HCT116 (cell line): ENCODE results near the gene EVC. TPM values are rescaled to one million over a fixed set of nuclear protein-coding genes. Genes with fewer than 3 reads are reported as not detected.

Source experiments
- ATAC-seq: fragments of 200-7000 bp; cut with Tn5 transposase; 2 replicates; pipeline ENCODE4 v1.9.1; 2020; ENCODE audit warnings: mild to moderate bottlenecking, moderate library complexity
- BruUV-seq: library from RNA; stranded (reverse); fragments of 400-500 nt; replicated peaks from 2 replicates; lab custom pipeline; 2021; lab: Mats Ljungman, UMichigan
- CTCF ChIA-PET: fragments of 300-600 bp; sonication (Branson Sonifier 250); formaldehyde crosslinking; loops from one replicate; lab custom pipeline; 2021; ENCODE audit warnings: antibody characterized with exemption; lab: Charles Lee
- POLR2A ChIA-PET: fragments of 300-600, 350-600 bp; sonication (Branson Sonifier 250); formaldehyde crosslinking; loops from one replicate; lab custom pipeline; 2021; ENCODE audit warnings: antibody characterized with exemption; lab: Charles Lee
- RAD21 ChIA-PET, 2 experiments: fragments of 300-600 bp; sonication (Branson Sonifier 250); formaldehyde crosslinking; loops; one replicate each; lab custom pipeline; 2023; ENCODE audit warnings: low total read pairs in 2 of 2; ENCODE audit not compliant: uncharacterized antibody in 2 of 2, unreplicated experiment in 2 of 2, low non-redundant PET in 1 of 2; lab: Charles Lee
- DNase-seq: peaks from one replicate; pipeline ENCODE4 v3.0.0-alpha.2; 2010; ENCODE audit warnings: low read depth, low spot score
- H2AFZ ChIP-seq: fragments of 200-600 bp; shearing (Covaris generic), sonication (generic); 2 replicates; pipeline ENCODE4 v1.6.1; 2017; ENCODE audit warnings: low read depth, mixed run types, mixed read lengths, antibody characterized with exemption, low read length; ENCODE audit not compliant: poor library complexity, severe bottlenecking
- H3K27ac ChIP-seq: 2 replicates; pipeline ENCODE4 v1.5.1; 2012; ENCODE audit warnings: low read depth, low read length
- H3K27me3 ChIP-seq: fragments of 200-600 bp; sonication (generic); 2 replicates; pipeline ENCODE4 v1.6.1; 2016; ENCODE audit warnings: mixed run types, low read length, mixed read lengths; ENCODE audit not compliant: insufficient read depth
- H3K36me3 ChIP-seq, 2 experiments: fragments of 200-500 bp in 1 of 2; fragments of 200-600 bp in 1 of 2; sonication (Bioruptor generic) in 1 of 2; sonication (generic) in 1 of 2; 2 replicates each; pipeline versions ENCODE4 v1.5.1 to v1.6.1; 2014 to 2016; ENCODE audit warnings: low read length in 2 of 2, inconsistent platforms in 1 of 2, mixed read lengths in 1 of 2, mixed run types in 1 of 2; ENCODE audit not compliant: insufficient read depth in 2 of 2, control insufficient read depth in 1 of 2
- H3K4me1 ChIP-seq, 2 experiments: fragments of 200-600 bp in 1 of 2; sonication (generic) in 1 of 2; 2 replicates each; pipeline versions ENCODE4 v1.5.1 to v1.6.1; 2012 to 2017; ENCODE audit warnings: low read length in 2 of 2, inconsistent platforms in 1 of 2, mild to moderate bottlenecking in 1 of 2, mixed read lengths in 1 of 2, mixed run types in 1 of 2, moderate library complexity in 1 of 2; ENCODE audit not compliant: insufficient read depth in 2 of 2, control insufficient read depth in 1 of 2
- H3K4me2 ChIP-seq: fragments of 200-600 bp; sonication (generic); 2 replicates; pipeline ENCODE4 v1.6.1; 2017; ENCODE audit warnings: mixed run types, low read length, mixed read lengths
- H3K4me3 ChIP-seq, 2 experiments: fragments of 200-600 bp in 1 of 2; sonication (generic) in 1 of 2; replicated peaks in 1 of 2; 2 replicates each; pipeline ENCODE4 v1.5.1; 2011 to 2016; ENCODE audit warnings: low read length in 2 of 2, control low read depth in 1 of 2, low read depth in 1 of 2, mild to moderate bottlenecking in 1 of 2, mixed read lengths in 1 of 2, mixed run types in 1 of 2
- H3K79me2 ChIP-seq: fragments of 200-600 bp; sonication (generic); 2 replicates; pipeline ENCODE4 v1.6.1; 2017; ENCODE audit warnings: mild to moderate bottlenecking, mixed run types, low read length, moderate library complexity, mixed read lengths; ENCODE audit not compliant: insufficient read depth
- H3K9ac ChIP-seq: fragments of 200-600 bp; sonication (generic); 2 replicates; pipeline ENCODE4 v1.6.1; 2016; ENCODE audit warnings: low read length, mixed read lengths
- H3K9me2 ChIP-seq: fragments of 200-600 bp; sonication (generic), shearing (Covaris generic); 2 replicates; pipeline ENCODE4 v1.6.1; 2017; ENCODE audit warnings: mixed run types, mild to moderate bottlenecking, moderate library complexity; ENCODE audit not compliant: insufficient read depth
- H3K9me3 ChIP-seq, 2 experiments: fragments of 200-500 bp in 1 of 2; fragments of 200-600 bp in 1 of 2; sonication (Bioruptor generic) in 1 of 2; sonication (generic) in 1 of 2; 2 replicates each; pipeline ENCODE4 v1.6.1; 2014 to 2017; ENCODE audit warnings: low read length in 2 of 2, mixed read lengths in 2 of 2, inconsistent platforms in 1 of 2, low read depth in 1 of 2, mild to moderate bottlenecking in 1 of 2, mixed run types in 1 of 2, moderate library complexity in 1 of 2; ENCODE audit not compliant: control insufficient read depth in 1 of 2, insufficient read depth in 1 of 2
- H4K20me1 ChIP-seq: fragments of 200-600 bp; sonication (generic), shearing (Covaris generic); 2 replicates; pipeline ENCODE4 v1.6.1; 2017; ENCODE audit warnings: mixed run types, mild to moderate bottlenecking, moderate library complexity; ENCODE audit not compliant: insufficient read depth
- CBX3 ChIP-seq: IDR thresholded peaks from 2 replicates; pipeline ENCODE4 v1.6.1; 2012; ENCODE audit warnings: low read depth
- CEBPB ChIP-seq: IDR thresholded peaks from 2 replicates; pipeline ENCODE4 v1.6.1; 2012; ENCODE audit warnings: low read depth
- EGR1 ChIP-seq: IDR thresholded peaks from 2 replicates; pipeline ENCODE4 v1.6.1; 2012; ENCODE audit warnings: low read depth
- ELF1 ChIP-seq: IDR thresholded peaks from 2 replicates; pipeline ENCODE4 v1.6.1; 2012; ENCODE audit warnings: low read depth, borderline replicate concordance
- EZH2 ChIP-seq: fragments of 200-600 bp; sonication (generic); IDR thresholded peaks from 2 replicates; pipeline ENCODE4 v1.6.1; 2017; ENCODE audit warnings: antibody characterized with exemption, mixed run types
- JUND ChIP-seq: IDR thresholded peaks from 2 replicates; pipeline ENCODE4 v1.6.1; 2012
- POLR2A ChIP-seq: IDR thresholded peaks from 2 replicates; pipeline ENCODE4 v1.7.0; 2011; ENCODE audit warnings: borderline replicate concordance; ENCODE audit not compliant: insufficient read depth, insufficient read length; ENCODE audit errors: extremely low read depth
- POLR2AphosphoS5 ChIP-seq: IDR thresholded peaks from 2 replicates; pipeline ENCODE4 v1.6.1; 2011; ENCODE audit warnings: mild to moderate bottlenecking, low read depth, low read length, moderate library complexity
- SRF ChIP-seq: IDR thresholded peaks from 2 replicates; pipeline ENCODE4 v1.6.1; 2012; ENCODE audit warnings: low read depth
- TCF7L2 ChIP-seq: IDR thresholded peaks from 2 replicates; pipeline ENCODE4 v1.7.0; 2011; ENCODE audit warnings: borderline replicate concordance, inconsistent platforms; ENCODE audit not compliant: insufficient read depth, insufficient read length; ENCODE audit errors: extremely low read depth
- ZFX ChIP-seq: fragments of 450-650 bp; IDR thresholded peaks from 2 replicates; pipeline ENCODE4 v1.6.1; 2017
- intact Hi-C: fragments of 100-400 bp; cut with micrococcal nuclease; formaldehyde crosslinking; loops from 2 replicates; pipeline ENCODE4 v1.10.0; 2022
- total RNA-seq: library from RNA; stranded (reverse); gene quantifications from one replicate; pipeline ENCODE4 v1.2.1, GENCODE V29; 2021; ENCODE audit not compliant: unreplicated experiment
- TF ChIP-seq, protein P1 (sequence below): IDR thresholded peaks from 2 replicates; pipeline ENCODE4 v1.6.1; 2012
- TF ChIP-seq, protein P2 (sequence below): IDR thresholded peaks from 2 replicates; pipeline ENCODE4 v1.6.1; 2012; ENCODE audit warnings: low read depth
- TF ChIP-seq, protein P3 (sequence below): IDR thresholded peaks from 2 replicates; pipeline ENCODE4 v1.6.1; 2011; ENCODE audit warnings: mild to moderate bottlenecking, low read length, moderate library complexity; ENCODE audit not compliant: insufficient replicate concordance; ENCODE audit errors: extremely low read depth
- TF ChIP-seq, protein P4 (sequence below): IDR thresholded peaks from 2 replicates; pipeline ENCODE4 v1.6.1; 2012

EVC gene
- total RNA-seq, 1 experiment from 2014 or later, result 0.15 TPM

DNA sequence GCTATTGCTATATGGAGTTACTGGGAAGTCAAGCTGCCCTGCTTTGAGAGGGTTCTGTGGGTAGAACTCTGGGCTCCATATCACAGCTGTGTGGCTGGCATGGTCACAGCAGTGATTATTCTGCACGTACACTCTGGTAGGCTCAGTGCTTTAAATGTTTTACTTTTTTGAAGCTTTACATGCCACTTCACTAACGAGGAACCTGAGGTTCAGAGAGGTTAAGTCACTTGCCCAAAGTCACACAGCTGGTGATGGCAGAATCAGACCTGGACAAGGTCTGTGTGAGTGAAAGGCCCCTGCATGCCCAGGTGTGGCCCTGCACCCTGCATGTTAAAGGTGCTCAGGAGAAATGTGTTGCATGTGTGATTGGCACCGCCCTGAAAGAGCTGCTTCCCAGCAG is 24.5 kb downstream of the EVC start:
- H3K4me2 ChIP-seq, result no peak overlapping the region
- POLR2A ChIA-PET, result no interaction called here
- no peak overlapping the region for H3K4me3 ChIP-seq
- H3K9me3 ChIP-seq, result no peaks in the 10 kb centered on the region
- H4K20me1 ChIP-seq, result no peaks in the 10 kb centered on the region
- H3K36me3 ChIP-seq, result no peaks in the 10 kb centered on the region
- RAD21 ChIA-PET, result no interaction called here
- no peaks in the 10 kb centered on the region for H3K79me2 ChIP-seq
- BruUV-seq, result no TSS peak
- TF ChIP-seq POLR2AphosphoS5, result no peak
- TF ChIP-seq TCF7L2, result no peak
- TF ChIP-seq, protein P1, sequence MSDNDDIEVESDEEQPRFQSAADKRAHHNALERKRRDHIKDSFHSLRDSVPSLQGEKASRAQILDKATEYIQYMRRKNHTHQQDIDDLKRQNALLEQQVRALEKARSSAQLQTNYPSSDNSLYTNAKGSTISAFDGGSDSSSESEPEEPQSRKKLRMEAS, result no peak
- TF ChIP-seq CEBPB, result no peak
- H3K27ac ChIP-seq, result no peak overlapping the region
- H3K9ac ChIP-seq, result no peak overlapping the region
- intact Hi-C loops, result no loop called here
- H2AFZ ChIP-seq, result no peak overlapping the region
- DNase-seq (no peak), ATAC-seq (no peak)
- H3K27me3 ChIP-seq, result no peaks in the 10 kb centered on the region; the same call in 1 of the 2 replicates
- H3K4me1 ChIP-seq, result no peaks in the 10 kb centered on the region
- no peaks in the 10 kb centered on the region for H3K9me2 ChIP-seq
- CTCF ChIA-PET, result no interaction called here

DNA sequence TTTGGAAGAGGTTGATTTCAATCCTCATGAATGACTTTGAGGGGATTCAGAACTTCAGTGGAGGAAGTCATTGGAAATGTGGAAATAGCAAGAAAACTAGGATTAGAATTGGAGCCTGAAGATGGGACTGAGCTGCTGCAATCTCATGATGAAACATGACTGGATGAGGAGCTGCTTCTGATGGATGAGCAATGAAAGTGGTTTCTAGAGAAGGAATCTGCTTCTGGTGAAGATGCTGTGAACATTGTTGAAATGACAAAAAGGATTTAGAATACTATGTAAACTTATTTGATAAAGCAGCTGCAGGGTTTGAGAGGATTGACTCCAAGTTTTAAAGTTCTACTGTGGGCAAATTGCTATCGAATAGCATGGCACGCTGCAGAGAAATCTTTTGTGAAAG is 27.1 kb downstream of the EVC start:
- CTCF ChIA-PET, result interaction anchor here (1.1 kb wide), 1 partner anchor 338 kb away, joined by 3 read pairs; no protein-coding TSS in a partner anchor
- no peak for TF ChIP-seq EZH2
- TF ChIP-seq ELF1, result no peak
- TF ChIP-seq SRF, result no peak
- TF ChIP-seq CBX3, result no peak
- TF ChIP-seq, protein P2, sequence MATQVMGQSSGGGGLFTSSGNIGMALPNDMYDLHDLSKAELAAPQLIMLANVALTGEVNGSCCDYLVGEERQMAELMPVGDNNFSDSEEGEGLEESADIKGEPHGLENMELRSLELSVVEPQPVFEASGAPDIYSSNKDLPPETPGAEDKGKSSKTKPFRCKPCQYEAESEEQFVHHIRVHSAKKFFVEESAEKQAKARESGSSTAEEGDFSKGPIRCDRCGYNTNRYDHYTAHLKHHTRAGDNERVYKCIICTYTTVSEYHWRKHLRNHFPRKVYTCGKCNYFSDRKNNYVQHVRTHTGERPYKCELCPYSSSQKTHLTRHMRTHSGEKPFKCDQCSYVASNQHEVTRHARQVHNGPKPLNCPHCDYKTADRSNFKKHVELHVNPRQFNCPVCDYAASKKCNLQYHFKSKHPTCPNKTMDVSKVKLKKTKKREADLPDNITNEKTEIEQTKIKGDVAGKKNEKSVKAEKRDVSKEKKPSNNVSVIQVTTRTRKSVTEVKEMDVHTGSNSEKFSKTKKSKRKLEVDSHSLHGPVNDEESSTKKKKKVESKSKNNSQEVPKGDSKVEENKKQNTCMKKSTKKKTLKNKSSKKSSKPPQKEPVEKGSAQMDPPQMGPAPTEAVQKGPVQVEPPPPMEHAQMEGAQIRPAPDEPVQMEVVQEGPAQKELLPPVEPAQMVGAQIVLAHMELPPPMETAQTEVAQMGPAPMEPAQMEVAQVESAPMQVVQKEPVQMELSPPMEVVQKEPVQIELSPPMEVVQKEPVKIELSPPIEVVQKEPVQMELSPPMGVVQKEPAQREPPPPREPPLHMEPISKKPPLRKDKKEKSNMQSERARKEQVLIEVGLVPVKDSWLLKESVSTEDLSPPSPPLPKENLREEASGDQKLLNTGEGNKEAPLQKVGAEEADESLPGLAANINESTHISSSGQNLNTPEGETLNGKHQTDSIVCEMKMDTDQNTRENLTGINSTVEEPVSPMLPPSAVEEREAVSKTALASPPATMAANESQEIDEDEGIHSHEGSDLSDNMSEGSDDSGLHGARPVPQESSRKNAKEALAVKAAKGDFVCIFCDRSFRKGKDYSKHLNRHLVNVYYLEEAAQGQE, result no peak
- no peak for TF ChIP-seq POLR2AphosphoS5
- TF ChIP-seq POLR2A, result no peak
- TF ChIP-seq, protein P3, sequence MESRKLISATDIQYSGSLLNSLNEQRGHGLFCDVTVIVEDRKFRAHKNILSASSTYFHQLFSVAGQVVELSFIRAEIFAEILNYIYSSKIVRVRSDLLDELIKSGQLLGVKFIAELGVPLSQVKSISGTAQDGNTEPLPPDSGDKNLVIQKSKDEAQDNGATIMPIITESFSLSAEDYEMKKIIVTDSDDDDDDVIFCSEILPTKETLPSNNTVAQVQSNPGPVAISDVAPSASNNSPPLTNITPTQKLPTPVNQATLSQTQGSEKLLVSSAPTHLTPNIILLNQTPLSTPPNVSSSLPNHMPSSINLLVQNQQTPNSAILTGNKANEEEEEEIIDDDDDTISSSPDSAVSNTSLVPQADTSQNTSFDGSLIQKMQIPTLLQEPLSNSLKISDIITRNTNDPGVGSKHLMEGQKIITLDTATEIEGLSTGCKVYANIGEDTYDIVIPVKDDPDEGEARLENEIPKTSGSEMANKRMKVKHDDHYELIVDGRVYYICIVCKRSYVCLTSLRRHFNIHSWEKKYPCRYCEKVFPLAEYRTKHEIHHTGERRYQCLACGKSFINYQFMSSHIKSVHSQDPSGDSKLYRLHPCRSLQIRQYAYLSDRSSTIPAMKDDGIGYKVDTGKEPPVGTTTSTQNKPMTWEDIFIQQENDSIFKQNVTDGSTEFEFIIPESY, result no peak
- no peak for TF ChIP-seq EGR1
- TF ChIP-seq, protein P4, sequence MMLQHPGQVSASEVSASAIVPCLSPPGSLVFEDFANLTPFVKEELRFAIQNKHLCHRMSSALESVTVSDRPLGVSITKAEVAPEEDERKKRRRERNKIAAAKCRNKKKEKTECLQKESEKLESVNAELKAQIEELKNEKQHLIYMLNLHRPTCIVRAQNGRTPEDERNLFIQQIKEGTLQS, result no peak
- TF ChIP-seq, protein P1, result no peak
- TF ChIP-seq ZFX, result no peak
- TF ChIP-seq JUND, result no peak

More for the DNA sequence above, 27.1 kb downstream of the EVC start:
- ChIA-PET RAD21 (no interaction called here), POLR2A (interaction anchor here (1.1 kb wide), 1 partner anchor 16 kb away, joined by 3 read pairs; no protein-coding TSS in a partner anchor)
- H3K36me3 ChIP-seq, result no peaks in the 10 kb centered on the region
- ATAC-seq (no peak), DNase-seq (no peak)
- no peaks in the 10 kb centered on the region for H4K20me1 ChIP-seq
- no peak overlapping the region for H2AFZ ChIP-seq
- H3K4me1 ChIP-seq, result no peaks in the 10 kb centered on the region
- no peaks in the 10 kb centered on the region for H3K9me2 ChIP-seq
- no peak overlapping the region for H3K9ac ChIP-seq
- no peaks in the 10 kb centered on the region for H3K9me3 ChIP-seq
- intact Hi-C loops, result no loop called here
- H3K27me3 ChIP-seq, result peaks cover 5% of the 10 kb centered on the region; the same call in 1 of the 2 replicates
- no TSS peak for BruUV-seq
- no peak overlapping the region for H3K4me3 ChIP-seq
- H3K79me2 ChIP-seq, result no peaks in the 10 kb centered on the region
- no peak overlapping the region for H3K4me2 ChIP-seq
- H3K27ac ChIP-seq, result no peak overlapping the region
